Measurements from ENCODE around the gene PPP2R5E.
"Not testable (repeated sequence)": the region's sequence is repeated elsewhere in the genome, so short reads cannot be mapped to it uniquely, and the experiment has no call there.

DNA sequence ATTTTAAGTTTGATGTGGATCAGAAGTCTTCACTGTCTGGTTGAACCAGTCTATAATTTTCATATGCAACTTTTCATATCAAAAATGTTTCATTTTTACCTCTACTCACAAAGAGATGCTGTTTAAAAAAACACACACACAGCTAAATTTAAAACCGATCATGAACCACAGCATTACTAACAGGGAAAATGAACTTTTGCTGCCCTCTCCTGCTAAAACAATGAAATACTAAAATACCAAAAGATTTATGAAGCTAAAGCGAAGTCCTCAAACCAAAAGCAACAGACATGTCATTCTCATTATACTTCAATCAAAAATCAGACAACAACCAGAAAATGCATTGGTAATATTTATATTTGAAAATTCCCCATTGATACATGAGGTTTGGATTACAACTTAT, 171.6 kb downstream of the PPP2R5E start:
- TF ChIP-seq EZH2phosphoT487 (conservative IDR thresholded peaks at IDR 0.05; ENCODE audit: low read length): not testable (repeated sequence)
- TF ChIP-seq, protein P1, sequence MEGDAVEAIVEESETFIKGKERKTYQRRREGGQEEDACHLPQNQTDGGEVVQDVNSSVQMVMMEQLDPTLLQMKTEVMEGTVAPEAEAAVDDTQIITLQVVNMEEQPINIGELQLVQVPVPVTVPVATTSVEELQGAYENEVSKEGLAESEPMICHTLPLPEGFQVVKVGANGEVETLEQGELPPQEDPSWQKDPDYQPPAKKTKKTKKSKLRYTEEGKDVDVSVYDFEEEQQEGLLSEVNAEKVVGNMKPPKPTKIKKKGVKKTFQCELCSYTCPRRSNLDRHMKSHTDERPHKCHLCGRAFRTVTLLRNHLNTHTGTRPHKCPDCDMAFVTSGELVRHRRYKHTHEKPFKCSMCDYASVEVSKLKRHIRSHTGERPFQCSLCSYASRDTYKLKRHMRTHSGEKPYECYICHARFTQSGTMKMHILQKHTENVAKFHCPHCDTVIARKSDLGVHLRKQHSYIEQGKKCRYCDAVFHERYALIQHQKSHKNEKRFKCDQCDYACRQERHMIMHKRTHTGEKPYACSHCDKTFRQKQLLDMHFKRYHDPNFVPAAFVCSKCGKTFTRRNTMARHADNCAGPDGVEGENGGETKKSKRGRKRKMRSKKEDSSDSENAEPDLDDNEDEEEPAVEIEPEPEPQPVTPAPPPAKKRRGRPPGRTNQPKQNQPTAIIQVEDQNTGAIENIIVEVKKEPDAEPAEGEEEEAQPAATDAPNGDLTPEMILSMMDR (IDR thresholded peaks at IDR 0.05; ENCODE audit: insufficient read depth, low read length, poor library complexity, severe bottlenecking): not testable (repeated sequence)
